Measurements from ENCODE around the gene CDK1.

CDK1 gene

DNA sequence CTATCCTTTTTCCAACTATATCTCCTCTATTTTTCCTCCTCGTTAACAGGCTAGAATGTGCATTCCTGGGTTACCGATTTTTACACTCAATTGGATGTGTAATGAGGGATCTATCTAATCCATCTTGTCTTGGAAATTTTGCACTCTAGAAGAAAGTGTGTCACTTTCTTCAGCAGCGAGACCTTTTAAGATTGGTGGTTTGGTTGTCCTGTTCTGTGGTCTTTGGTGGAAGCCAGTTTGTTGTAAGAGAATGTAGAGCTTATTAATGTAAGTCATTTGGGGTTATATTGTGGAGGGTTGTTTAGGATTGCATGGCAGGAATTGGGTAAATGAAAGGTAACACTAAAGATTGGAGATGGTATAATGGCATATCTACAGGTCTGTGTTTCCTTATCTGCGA, 16.7 kb downstream of the CDK1 start:
- Mint-ChIP-seq H3K9me3 (no peaks in the 10 kb centered on the region), H3K4me1 (peaks cover 15% of the 10 kb centered on the region), H3K27ac (no peak overlapping the region), H3K27me3 (no peaks in the 10 kb centered on the region), H3K36me3 (peaks cover 70% of the 10 kb centered on the region), H3K4me3 (no peak overlapping the region)
- CTCF ChIA-PET = interaction anchor here (1.5 kb wide), 1 partner anchor 12 kb away, joined by 3 read pairs; no protein-coding TSS in a partner anchor
- no peak for DNase-seq

DNA sequence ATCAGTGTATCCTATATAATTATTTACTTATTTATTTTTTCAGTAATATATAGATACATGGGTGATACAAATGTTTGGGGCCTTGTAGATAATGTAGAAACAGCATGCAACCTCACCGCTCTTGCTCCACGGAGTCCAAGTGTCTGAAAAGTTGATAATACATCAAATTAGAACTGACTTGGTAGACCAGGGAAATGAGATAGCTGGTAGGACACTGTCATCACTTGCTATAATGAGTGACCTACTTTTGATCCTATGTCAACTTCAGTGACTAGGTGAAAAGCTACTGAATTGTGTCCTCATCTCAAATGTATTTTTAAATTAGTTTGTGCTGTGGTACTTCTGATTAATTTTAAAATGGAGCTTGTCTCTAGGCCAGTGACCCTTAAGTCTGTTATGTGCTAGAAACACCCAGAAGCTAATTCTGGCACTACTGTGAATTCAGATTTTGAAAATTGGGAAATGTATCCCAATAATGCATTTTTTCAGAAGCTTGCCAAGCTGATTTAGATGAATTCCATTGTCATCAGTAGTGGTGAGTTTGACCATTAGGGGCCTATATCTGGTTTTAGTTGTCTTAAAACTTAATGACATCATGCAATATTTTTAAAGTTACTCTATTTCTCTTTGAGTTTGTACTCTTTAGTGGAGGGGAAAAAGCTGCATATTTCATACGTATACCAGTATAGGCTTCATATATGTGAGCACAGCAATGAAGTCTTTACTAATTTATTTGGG, 17.4 kb downstream of the CDK1 start:
- Mint-ChIP-seq H3K27ac (no peak overlapping the region), H3K36me3 (peaks cover 67% of the 10 kb centered on the region), H3K9me3 (no peaks in the 10 kb centered on the region), H3K27me3 (no peaks in the 10 kb centered on the region), H3K4me3 (no peak overlapping the region), H3K4me1 (peaks cover 8% of the 10 kb centered on the region)
- CTCF ChIA-PET = interaction anchor here (1.5 kb wide), 1 partner anchor 13 kb away, joined by 3 read pairs; no protein-coding TSS in a partner anchor
- no peak for DNase-seq

DNA sequence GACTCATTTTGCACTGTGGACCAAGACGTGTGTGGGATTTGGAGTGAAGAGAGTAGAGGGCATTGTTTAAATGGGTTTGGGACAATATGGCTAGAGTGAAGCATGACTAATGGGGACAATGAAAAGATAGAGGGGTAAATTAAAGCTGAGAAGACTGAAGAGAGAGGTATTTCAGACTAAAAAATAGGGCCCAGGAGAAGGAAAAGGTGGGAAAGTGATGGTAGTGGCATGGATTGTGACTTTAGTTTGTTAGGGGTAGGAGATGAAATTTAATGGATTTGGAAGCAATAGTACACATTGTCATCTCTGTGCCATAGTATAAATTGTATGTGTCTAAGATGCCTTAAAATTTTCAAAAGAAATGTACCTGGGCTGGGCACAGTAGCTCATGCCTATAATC, 18.2 kb downstream of the CDK1 start:
- peak overlapping the region; percentile 5 for H3K27ac Mint-ChIP-seq
- DNase-seq = no peak
- H3K9me3 Mint-ChIP-seq = no peaks in the 10 kb centered on the region
- CTCF ChIA-PET = no interaction called here
- no peak overlapping the region for H3K4me3 Mint-ChIP-seq
- H3K36me3 Mint-ChIP-seq = peaks cover 64% of the 10 kb centered on the region
- H3K27me3 Mint-ChIP-seq = no peaks in the 10 kb centered on the region
- H3K4me1 Mint-ChIP-seq = peaks cover 3% of the 10 kb centered on the region

DNA sequence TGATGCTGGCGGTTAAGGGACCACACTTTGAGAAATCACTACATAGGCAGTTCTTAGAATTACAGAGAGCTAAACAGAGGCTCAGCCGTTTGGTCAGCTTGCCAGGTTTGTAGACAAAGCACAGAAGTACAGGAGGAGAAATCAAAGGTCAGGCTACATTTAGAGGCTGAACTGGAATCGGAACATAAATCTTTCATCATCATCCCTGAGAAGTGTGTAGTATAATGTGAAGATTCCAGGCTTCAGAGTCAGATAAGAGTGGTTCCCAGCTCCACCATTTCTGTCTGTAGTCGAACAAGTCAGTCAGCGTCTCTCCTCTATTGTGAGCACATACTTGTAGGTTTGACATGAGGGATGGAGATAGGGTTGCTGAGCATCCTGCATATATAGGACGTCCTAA, 18.9 kb downstream of the CDK1 start:
- H3K4me3 Mint-ChIP-seq = no peak overlapping the region
- H3K27ac Mint-ChIP-seq = no peak overlapping the region
- no peaks in the 10 kb centered on the region for H3K9me3 Mint-ChIP-seq
- H3K4me1 Mint-ChIP-seq = peaks cover 3% of the 10 kb centered on the region
- no peak for DNase-seq
- peaks cover 59% of the 10 kb centered on the region for H3K36me3 Mint-ChIP-seq
- H3K27me3 Mint-ChIP-seq = no peaks in the 10 kb centered on the region
- CTCF ChIA-PET = no interaction called here

DNA sequence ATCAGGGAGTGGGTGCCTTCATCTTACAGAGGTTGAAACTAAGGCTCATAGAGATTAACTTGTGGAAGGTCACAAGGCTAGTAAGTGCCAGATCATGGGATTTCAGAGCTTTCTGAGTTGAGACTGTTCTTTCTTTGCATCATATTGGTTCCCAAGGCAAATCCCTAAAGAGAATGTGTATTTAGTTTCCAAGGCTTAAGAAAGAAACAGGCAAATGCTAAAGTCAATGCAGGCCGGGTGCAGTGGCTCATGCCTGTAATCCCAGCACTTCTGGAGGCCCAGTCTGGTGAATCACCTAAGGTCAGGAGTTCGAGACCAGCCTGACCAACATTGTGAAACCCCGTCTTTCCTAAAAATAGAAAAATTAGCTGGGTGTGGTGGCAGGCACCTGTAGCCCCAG, 19.8 kb downstream of the CDK1 start:
- no peaks in the 10 kb centered on the region for H3K27me3 Mint-ChIP-seq
- no peak for DNase-seq
- H3K9me3 Mint-ChIP-seq = no peaks in the 10 kb centered on the region
- no peak overlapping the region for H3K4me3 Mint-ChIP-seq
- no peaks in the 10 kb centered on the region for H3K4me1 Mint-ChIP-seq
- H3K36me3 Mint-ChIP-seq = peaks cover 55% of the 10 kb centered on the region
- CTCF ChIA-PET = interaction anchor here (1.1 kb wide), 1 partner anchor 16 kb away, joined by 3 read pairs; no protein-coding TSS in a partner anchor
- no peak overlapping the region for H3K27ac Mint-ChIP-seq

DNA sequence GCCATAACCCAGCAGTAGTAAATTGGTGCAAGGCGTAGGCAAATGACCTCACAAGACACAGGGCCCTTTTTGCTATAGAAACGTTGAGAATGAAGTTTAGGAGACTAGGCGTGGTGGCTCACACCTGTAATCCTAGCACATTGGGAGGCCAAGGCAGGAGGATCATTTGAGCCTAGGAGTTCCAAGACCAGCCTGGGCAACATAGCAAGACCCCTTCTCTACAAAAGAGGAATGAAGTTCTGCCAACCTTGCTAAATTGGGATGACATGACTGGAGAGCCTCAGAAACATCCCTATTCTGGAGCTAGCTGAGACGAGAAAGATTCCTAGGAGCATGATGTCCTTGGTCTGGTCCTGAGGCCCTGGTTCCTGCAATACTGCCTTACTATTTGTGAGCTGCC, 20.6 kb downstream of the CDK1 start:
- Mint-ChIP-seq H3K36me3 (peaks cover 53% of the 10 kb centered on the region), H3K9me3 (no peaks in the 10 kb centered on the region), H3K27ac (no peak overlapping the region), H3K4me3 (no peak overlapping the region), H3K27me3 (no peaks in the 10 kb centered on the region), H3K4me1 (no peaks in the 10 kb centered on the region)
- CTCF ChIA-PET = interaction anchor here (1.1 kb wide), 1 partner anchor 15 kb away, joined by 3 read pairs; no protein-coding TSS in a partner anchor
- DNase-seq = no peak

DNA sequence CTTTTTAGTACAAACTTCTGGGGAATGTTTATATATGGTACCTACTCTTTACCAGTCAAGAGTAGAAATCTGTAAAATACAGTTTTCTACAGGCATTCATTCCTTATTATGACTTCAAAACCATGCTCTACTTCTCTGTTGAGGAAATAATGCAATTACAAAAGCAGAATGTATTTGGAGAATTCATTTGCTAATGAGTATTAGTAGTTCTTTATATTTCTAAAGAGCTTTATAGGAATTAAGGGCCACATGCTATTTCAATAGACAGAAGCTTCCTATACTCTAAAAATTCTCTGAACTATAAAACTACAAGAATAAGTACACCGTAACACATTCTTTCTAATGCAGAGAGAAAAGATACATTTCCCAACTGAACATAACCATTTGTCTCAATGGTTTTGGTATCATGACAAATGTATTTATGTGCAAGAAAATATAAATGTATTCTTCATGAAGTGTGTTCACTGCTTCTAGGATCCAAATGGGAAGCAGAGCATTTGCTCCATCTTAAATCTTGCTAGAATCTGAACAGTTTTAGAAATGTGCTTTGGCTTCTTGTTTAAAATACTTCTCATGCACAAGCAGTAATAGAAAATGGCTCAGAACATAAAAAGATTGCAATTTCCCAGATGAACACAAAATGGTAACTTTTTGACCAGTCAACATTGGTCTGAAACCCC, 21.8 kb downstream of the CDK1 start:
- CTCF ChIA-PET = interaction anchor here (1.0 kb wide), 1 partner anchor 484 kb away, joined by 3 read pairs; no protein-coding TSS in a partner anchor
- H3K4me3 Mint-ChIP-seq = no peak overlapping the region

DNA sequence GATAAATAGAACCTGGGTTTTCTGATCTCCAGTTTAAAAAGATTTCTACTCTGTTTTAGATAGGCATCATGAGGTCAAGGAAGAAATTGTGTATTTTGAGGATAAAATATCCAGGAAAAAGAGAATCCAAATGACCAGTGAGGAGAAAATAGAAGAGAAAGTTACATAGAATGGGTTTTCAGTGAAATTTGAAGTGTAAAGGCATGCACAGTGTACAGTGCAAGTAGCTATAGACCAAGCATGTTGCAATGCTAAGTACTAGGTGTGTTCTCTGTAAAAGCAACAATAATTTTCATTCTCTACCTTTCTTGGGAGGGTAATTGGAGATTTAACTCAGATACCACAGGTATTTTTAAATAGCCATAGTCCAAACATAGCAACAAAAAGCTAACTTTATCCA, 22.6 kb downstream of the CDK1 start:
- Mint-ChIP-seq H3K27ac (no peak overlapping the region), H3K4me3 (no peak overlapping the region), H3K9me3 (no peaks in the 10 kb centered on the region), H3K36me3 (peaks cover 48% of the 10 kb centered on the region), H3K27me3 (no peaks in the 10 kb centered on the region), H3K4me1 (no peaks in the 10 kb centered on the region)
- CTCF ChIA-PET = no interaction called here
- no peak for DNase-seq

More for the DNA sequence above, 21.8 kb downstream of the CDK1 start:
- H3K27me3 Mint-ChIP-seq = no peaks in the 10 kb centered on the region
- H3K4me1 Mint-ChIP-seq = no peaks in the 10 kb centered on the region
- H3K27ac Mint-ChIP-seq = no peak overlapping the region
- no peak for DNase-seq
- peaks cover 53% of the 10 kb centered on the region for H3K36me3 Mint-ChIP-seq
- H3K9me3 Mint-ChIP-seq = no peaks in the 10 kb centered on the region

DNA sequence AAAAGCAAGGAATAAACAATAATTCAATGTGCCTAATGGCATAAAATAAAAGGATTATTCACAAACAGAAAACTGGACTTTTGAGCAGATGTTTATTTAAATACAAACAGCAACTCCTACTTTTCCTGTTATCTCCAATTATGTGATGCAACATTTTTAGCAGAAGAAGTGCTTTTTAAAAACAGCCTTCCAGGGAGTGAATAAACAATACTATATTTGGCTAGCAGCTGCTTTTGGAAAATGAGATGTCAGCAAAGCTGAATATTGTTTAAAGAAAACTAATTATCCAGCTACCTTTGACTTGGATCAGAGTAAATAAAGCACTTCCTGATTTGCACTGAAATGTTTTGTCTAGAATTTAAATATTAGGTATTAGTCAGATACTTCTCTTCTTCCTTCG, 23.2 kb downstream of the CDK1 start:
- Mint-ChIP-seq H3K36me3 (peaks cover 46% of the 10 kb centered on the region), H3K4me3 (no peak overlapping the region), H3K27me3 (no peaks in the 10 kb centered on the region), H3K9me3 (no peaks in the 10 kb centered on the region), H3K4me1 (no peaks in the 10 kb centered on the region), H3K27ac (no peak overlapping the region)
- DNase-seq = no peak
- CTCF ChIA-PET = no interaction called here

DNA sequence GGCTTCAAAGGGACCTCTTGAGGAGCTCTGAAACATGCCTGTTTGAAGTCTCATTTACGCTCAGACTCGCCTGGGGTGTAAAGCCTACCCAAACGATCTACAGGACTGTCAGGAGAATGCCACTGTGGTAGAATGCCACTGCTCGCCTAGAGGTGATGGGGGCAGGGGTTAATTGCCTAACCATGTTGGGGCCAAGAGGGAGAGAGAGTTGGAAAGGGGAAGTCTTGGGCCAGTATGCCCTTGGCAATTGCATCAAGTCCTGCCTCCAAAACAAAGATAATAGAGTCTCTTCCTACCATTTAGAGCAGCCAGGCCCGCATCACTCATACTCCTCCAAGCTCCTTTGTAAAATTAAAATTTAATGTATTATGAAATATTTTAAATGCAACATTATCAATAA, 25.2 kb downstream of the CDK1 start:
- H3K4me3 Mint-ChIP-seq = no peak overlapping the region
- H3K27ac Mint-ChIP-seq = no peak overlapping the region
- no peaks in the 10 kb centered on the region for H3K4me1 Mint-ChIP-seq
- CTCF ChIA-PET = interaction anchor here (1.1 to 1.5 kb wide), 2 partner anchors 11 to 12 kb away, joined by 3 to 5 read pairs; no protein-coding TSS in a partner anchor
- no peaks in the 10 kb centered on the region for H3K27me3 Mint-ChIP-seq
- H3K36me3 Mint-ChIP-seq = peaks cover 33% of the 10 kb centered on the region
- H3K9me3 Mint-ChIP-seq = no peaks in the 10 kb centered on the region
- no peak for DNase-seq

DNA sequence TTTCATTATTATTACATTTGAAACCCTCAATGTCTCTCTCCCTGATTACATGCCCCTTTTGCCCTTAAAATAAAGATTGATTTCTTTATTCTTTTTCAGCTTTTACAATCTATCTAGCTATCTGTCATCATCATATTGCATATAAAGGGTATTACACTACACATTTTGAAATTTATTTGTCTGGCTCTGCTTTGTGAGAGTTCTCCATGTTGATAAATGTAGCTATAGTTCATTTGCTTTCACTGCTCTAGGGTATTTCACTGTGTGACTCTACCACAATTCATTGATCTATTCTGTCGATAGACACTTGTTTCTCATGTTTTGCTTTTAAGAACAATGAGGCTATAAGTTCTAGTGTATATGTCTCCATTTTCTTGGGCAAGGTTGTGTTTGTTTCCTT, 25.6 kb downstream of the CDK1 start:
- Mint-ChIP-seq H3K4me1 (no peaks in the 10 kb centered on the region), H3K36me3 (peaks cover 29% of the 10 kb centered on the region), H3K27me3 (no peaks in the 10 kb centered on the region), H3K4me3 (no peak overlapping the region), H3K27ac (no peak overlapping the region), H3K9me3 (no peaks in the 10 kb centered on the region)
- DNase-seq = no peak
- CTCF ChIA-PET = interaction anchor here (1.5 kb wide), 1 partner anchor 11 kb away, joined by 5 read pairs; no protein-coding TSS in a partner anchor

DNA sequence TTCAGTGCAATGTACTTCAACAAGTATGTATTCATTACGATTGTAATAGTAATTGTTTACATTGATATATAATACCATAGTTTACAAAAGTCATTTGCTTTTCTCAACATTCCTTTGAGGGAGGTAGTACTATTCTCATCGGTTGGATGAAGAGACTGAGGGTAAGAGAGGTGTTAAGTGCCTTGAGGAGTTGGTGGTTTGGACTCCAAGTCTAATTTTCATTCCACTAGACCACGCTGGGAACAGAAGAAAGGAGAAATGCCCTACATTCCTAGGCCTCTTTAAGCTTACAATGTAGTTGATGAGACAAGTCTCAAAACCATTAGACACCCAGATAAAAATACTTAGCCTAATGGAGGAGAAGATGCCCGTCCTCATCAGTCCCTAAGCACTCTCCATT, 28.6 kb downstream of the CDK1 start:
- Mint-ChIP-seq H3K36me3 (peaks cover 20% of the 10 kb centered on the region), H3K4me3 (no peak overlapping the region), H3K27me3 (no peaks in the 10 kb centered on the region), H3K27ac (no peak overlapping the region), H3K4me1 (no peaks in the 10 kb centered on the region), H3K9me3 (no peaks in the 10 kb centered on the region)
- CTCF ChIA-PET = no interaction called here
- DNase-seq = no peak

DNA sequence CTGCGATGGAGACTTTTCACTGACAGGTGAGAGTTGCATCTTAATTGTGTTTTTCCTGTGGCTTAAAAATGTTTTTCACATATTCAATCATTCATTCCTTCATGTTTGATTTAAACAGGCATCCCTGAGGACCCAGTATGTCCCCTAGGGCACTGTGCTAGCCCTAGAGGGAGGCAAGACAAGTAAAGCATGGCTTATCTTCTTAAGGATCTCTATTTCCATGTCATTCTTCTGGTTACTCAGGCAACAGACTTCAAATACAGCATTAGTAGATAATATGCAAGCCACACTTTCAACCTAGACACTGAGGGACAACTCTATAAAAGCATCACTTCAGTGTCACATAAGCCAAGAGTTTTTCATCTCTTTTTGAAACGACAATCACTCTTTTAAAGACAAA, 29.2 kb downstream of the CDK1 start:
- no peak overlapping the region for H3K4me3 Mint-ChIP-seq
- no peaks in the 10 kb centered on the region for H3K9me3 Mint-ChIP-seq
- H3K36me3 Mint-ChIP-seq = peaks cover 20% of the 10 kb centered on the region
- no peak for DNase-seq
- CTCF ChIA-PET = no interaction called here
- H3K27ac Mint-ChIP-seq = no peak overlapping the region
- no peaks in the 10 kb centered on the region for H3K27me3 Mint-ChIP-seq
- H3K4me1 Mint-ChIP-seq = no peaks in the 10 kb centered on the region

DNA sequence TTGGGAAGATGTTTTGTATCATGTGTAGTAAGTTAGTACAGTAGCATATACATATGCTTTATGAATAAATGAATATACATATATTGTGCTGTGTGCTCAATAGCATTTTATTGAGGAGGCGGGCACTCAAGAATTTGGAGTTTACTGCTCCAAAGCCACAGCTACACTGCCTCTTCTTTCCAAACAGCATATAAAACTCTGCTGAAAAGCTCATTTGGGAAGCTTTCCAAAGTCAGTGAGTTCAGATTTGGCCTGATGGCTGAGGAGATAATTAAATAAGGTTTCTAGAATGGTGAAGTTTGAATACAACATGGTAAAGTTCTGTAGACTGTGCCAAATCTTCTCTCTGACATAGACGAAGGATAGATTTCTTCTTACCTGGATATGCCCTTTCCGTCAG, 29.8 kb downstream of the CDK1 start:
- peaks cover 16% of the 10 kb centered on the region for H3K36me3 Mint-ChIP-seq
- no peaks in the 10 kb centered on the region for H3K9me3 Mint-ChIP-seq
- H3K27me3 Mint-ChIP-seq = no peaks in the 10 kb centered on the region
- DNase-seq = no peak
- no peaks in the 10 kb centered on the region for H3K4me1 Mint-ChIP-seq
- CTCF ChIA-PET = no interaction called here
- no peak overlapping the region for H3K27ac Mint-ChIP-seq
- H3K4me3 Mint-ChIP-seq = no peak overlapping the region

DNA sequence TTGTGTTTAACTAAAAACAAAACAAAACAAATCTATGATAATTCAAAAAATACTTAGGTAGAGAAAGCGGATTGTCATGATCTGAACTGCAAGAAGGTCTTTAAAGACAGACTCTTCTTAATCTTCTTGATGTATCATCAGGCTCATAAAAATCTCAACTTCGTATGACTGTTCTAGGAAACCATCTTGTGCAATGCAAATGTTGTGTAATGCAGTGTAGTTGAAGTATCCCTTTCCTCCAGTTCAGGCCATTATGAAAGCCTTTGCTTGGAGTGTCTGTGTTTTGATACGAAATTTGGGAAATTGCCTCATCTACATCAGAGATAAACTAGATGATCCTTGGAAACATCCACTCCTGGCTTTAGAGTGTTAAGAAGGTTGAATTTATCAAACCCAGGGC, 30.9 kb downstream of the CDK1 start:
- H3K27ac Mint-ChIP-seq = no peak overlapping the region
- no peaks in the 10 kb centered on the region for H3K27me3 Mint-ChIP-seq
- no peak overlapping the region for H3K4me3 Mint-ChIP-seq
- H3K4me1 Mint-ChIP-seq = no peaks in the 10 kb centered on the region
- DNase-seq = no peak
- CTCF ChIA-PET = no interaction called here
- no peaks in the 10 kb centered on the region for H3K9me3 Mint-ChIP-seq
- peaks cover 10% of the 10 kb centered on the region for H3K36me3 Mint-ChIP-seq
